ENCODE results near the gene TMEM151A.
A peak's percentile ranks its signal among the peaks of the same experiment; 100 is the strongest.

TMEM151A gene

GRCh38 chr11:66290330-66290621 lies 1.4 kb upstream of the TMEM151A start:
- Histone ChIP-seq H2BK5ac (ENCODE audit: low read length) (no peak overlapping the region), H3K36me3 (replicated peaks in 1 of 2; ENCODE audit: control insufficient read depth in 2 of 2, insufficient read depth in 2 of 2, low read length in 2 of 2) (peaks cover 8 to 18% of the 10 kb centered on the region in 2 donors), H2AFZ (ENCODE audit: low read length) (no peak overlapping the region), H3K4me2 (ENCODE audit: insufficient read depth, low read length, poor library complexity, severe bottlenecking) (no peak overlapping the region), H2BK12ac (ENCODE audit: low read length) (no peak overlapping the region), H4K8ac (ENCODE audit: low read depth, low read length) (no peak overlapping the region), H3K23ac (ENCODE audit: low read depth, low read length, poor library complexity) (no peak overlapping the region), H3K4me1 (ENCODE audit: control insufficient read depth in 2 of 2, insufficient read depth in 1 of 2, low read depth in 1 of 2, low read length in 2 of 2) (peaks cover 9 to 14% of the 10 kb centered on the region in 2 donors), H3K4ac (ENCODE audit: low read length) (no peak overlapping the region), H2AK5ac (ENCODE audit: low read depth, low read length) (no peak overlapping the region), H3K4me3 (ENCODE audit: low read length in 2 of 2) (no peak overlapping the region), H3K27ac (replicated peaks; ENCODE audit: low read length) (no peak overlapping the region), H3K9me3 (replicated peaks in 1 of 2; ENCODE audit: control insufficient read depth in 2 of 2, insufficient read depth in 1 of 2, low read depth in 1 of 2, low read length in 2 of 2) (peaks cover 0 to 5% of the 10 kb centered on the region in 2 donors), H4K91ac (ENCODE audit: low read depth, low read length, poor library complexity) (no peak overlapping the region), H3K27me3 (ENCODE audit: control insufficient read depth in 3 of 3, insufficient read depth in 3 of 3, low read depth in 1 of 3, low read length in 3 of 3) (peaks cover 19 to 46% (median 40%) of the 10 kb centered on the region in 3 experiments), H2BK15ac (ENCODE audit: low read length) (no peak overlapping the region), H2BK120ac (ENCODE audit: low read depth, low read length) (no peak overlapping the region), H3K14ac (ENCODE audit: low read length) (no peak overlapping the region), H3K9ac (ENCODE audit: low read depth, low read length, poor library complexity) (no peak overlapping the region), H3K18ac (ENCODE audit: low read length) (no peak overlapping the region), H3K79me1 (ENCODE audit: low read depth, low read length) (peaks cover 8% of the 10 kb centered on the region)
- no peak for DNase-seq (ENCODE audit: low spot score)
- WGBS, 2 donors (ENCODE audit: extremely low coverage in 2 of 2, insufficient read length in 2 of 2, insufficient replicate concordance in 1 of 2): no CpG with 5 or more reads among the region's 2 CpGs

GRCh38 chr11:66291303-66291705 lies 390 bp upstream of the TMEM151A start:
- Histone ChIP-seq H2AK5ac (ENCODE audit: low read depth, low read length) (no peak overlapping the region), H2BK15ac (ENCODE audit: low read length) (no peak overlapping the region), H3K79me1 (ENCODE audit: low read depth, low read length) (peaks cover 10% of the 10 kb centered on the region), H3K4me1 (ENCODE audit: control insufficient read depth in 2 of 2, insufficient read depth in 1 of 2, low read depth in 1 of 2, low read length in 2 of 2) (peaks cover 9 to 14% of the 10 kb centered on the region in 2 donors), H3K27ac (replicated peaks; ENCODE audit: low read length) (no peak overlapping the region), H3K23ac (ENCODE audit: low read depth, low read length, poor library complexity) (no peak overlapping the region), H2BK5ac (ENCODE audit: low read length) (peak overlapping the region; percentile 66), H2BK12ac (ENCODE audit: low read length) (no peak overlapping the region), H3K18ac (ENCODE audit: low read length) (no peak overlapping the region), H3K14ac (ENCODE audit: low read length) (no peak overlapping the region), H3K4ac (ENCODE audit: low read length) (no peak overlapping the region), H2BK120ac (ENCODE audit: low read depth, low read length) (no peak overlapping the region), H3K9ac (ENCODE audit: low read depth, low read length, poor library complexity) (no peak overlapping the region), H2AFZ (ENCODE audit: low read length) (no peak overlapping the region), H4K91ac (ENCODE audit: low read depth, low read length, poor library complexity) (no peak overlapping the region), H3K36me3 (replicated peaks in 1 of 2; ENCODE audit: control insufficient read depth in 2 of 2, insufficient read depth in 2 of 2, low read length in 2 of 2) (peaks cover 3 to 10% of the 10 kb centered on the region in 2 donors), H3K9me3 (replicated peaks in 1 of 2; ENCODE audit: control insufficient read depth in 2 of 2, insufficient read depth in 1 of 2, low read depth in 1 of 2, low read length in 2 of 2) (peaks cover 0 to 5% of the 10 kb centered on the region in 2 donors), H3K4me2 (ENCODE audit: insufficient read depth, low read length, poor library complexity, severe bottlenecking) (peak overlapping the region; percentile 57), H4K8ac (ENCODE audit: low read depth, low read length) (no peak overlapping the region), H3K4me3 (ENCODE audit: low read length in 2 of 2) (peak overlapping the region in 1 of 2 donors; percentile 40), H3K27me3 (ENCODE audit: control insufficient read depth in 3 of 3, insufficient read depth in 3 of 3, low read depth in 1 of 3, low read length in 3 of 3) (peaks cover 19 to 52% (median 40%) of the 10 kb centered on the region in 3 experiments)
- no peak for DNase-seq (ENCODE audit: low spot score)
- no CpG with 5 or more reads among the region's 16 CpGs for WGBS, 2 donors (ENCODE audit: extremely low coverage in 2 of 2, insufficient read length in 2 of 2, insufficient replicate concordance in 1 of 2)

- Histone ChIP-seq H3K36me3 (replicated peaks in 1 of 2; ENCODE audit: control insufficient read depth in 2 of 2, insufficient read depth in 2 of 2, low read length in 2 of 2) (no peaks in the 10 kb centered on the region), H4K91ac (ENCODE audit: low read depth, low read length, poor library complexity) (peak overlapping the region; percentile 22), H3K4ac (ENCODE audit: low read length) (no peak overlapping the region), H4K8ac (ENCODE audit: low read depth, low read length) (no peak overlapping the region), H3K79me1 (ENCODE audit: low read depth, low read length) (peaks cover 8% of the 10 kb centered on the region), H3K14ac (ENCODE audit: low read length) (peak overlapping the region; percentile 63), H2AFZ (ENCODE audit: low read length) (no peak overlapping the region), H3K4me3 (ENCODE audit: low read length in 2 of 2) (no peak overlapping the region), H3K23ac (ENCODE audit: low read depth, low read length, poor library complexity) (peak overlapping the region; percentile 85), H3K4me1 (ENCODE audit: control insufficient read depth in 2 of 2, insufficient read depth in 1 of 2, low read depth in 1 of 2, low read length in 2 of 2) (peaks cover 9 to 13% of the 10 kb centered on the region in 2 donors), H2BK12ac (ENCODE audit: low read length) (no peak overlapping the region), H2BK15ac (ENCODE audit: low read length) (peak overlapping the region; percentile 24), H3K4me2 (ENCODE audit: insufficient read depth, low read length, poor library complexity, severe bottlenecking) (peak overlapping the region; percentile 57), H2BK120ac (ENCODE audit: low read depth, low read length) (no peak overlapping the region), H3K9ac (ENCODE audit: low read depth, low read length, poor library complexity) (no peak overlapping the region), H3K27ac (replicated peaks; ENCODE audit: low read length) (no peak overlapping the region), H2AK5ac (ENCODE audit: low read depth, low read length) (no peak overlapping the region), H2BK5ac (ENCODE audit: low read length) (no peak overlapping the region), H3K18ac (ENCODE audit: low read length) (peak overlapping the region; percentile 85), H3K9me3 (replicated peaks in 1 of 2; ENCODE audit: control insufficient read depth in 2 of 2, insufficient read depth in 1 of 2, low read depth in 1 of 2, low read length in 2 of 2) (peaks cover 0 to 5% of the 10 kb centered on the region in 2 donors), H3K27me3 (ENCODE audit: control insufficient read depth in 3 of 3, insufficient read depth in 3 of 3, low read depth in 1 of 3, low read length in 3 of 3) (peaks cover 19 to 67% (median 40%) of the 10 kb centered on the region in 3 experiments)
- no CpG with 5 or more reads among the region's 17 CpGs for WGBS, 2 donors (ENCODE audit: extremely low coverage in 2 of 2, insufficient read length in 2 of 2, insufficient replicate concordance in 1 of 2)
- DNase-seq (ENCODE audit: low spot score): no peak
Observed at GRCh38 chr11:66292543-66293332, 1.0 kb downstream of the TMEM151A start.

- Histone ChIP-seq H3K14ac (ENCODE audit: low read length) (no peak overlapping the region), H3K9ac (ENCODE audit: low read depth, low read length, poor library complexity) (no peak overlapping the region), H3K4me2 (ENCODE audit: insufficient read depth, low read length, poor library complexity, severe bottlenecking) (no peak overlapping the region), H3K4me1 (ENCODE audit: control insufficient read depth in 2 of 2, insufficient read depth in 1 of 2, low read depth in 1 of 2, low read length in 2 of 2) (peaks cover 5 to 10% of the 10 kb centered on the region in 2 donors), H2BK5ac (ENCODE audit: low read length) (no peak overlapping the region), H2AFZ (ENCODE audit: low read length) (no peak overlapping the region), H2BK120ac (ENCODE audit: low read depth, low read length) (no peak overlapping the region), H3K4me3 (ENCODE audit: low read length in 2 of 2) (no peak overlapping the region), H2BK12ac (ENCODE audit: low read length) (no peak overlapping the region), H4K8ac (ENCODE audit: low read depth, low read length) (no peak overlapping the region), H3K27ac (replicated peaks; ENCODE audit: low read length) (no peak overlapping the region), H3K36me3 (replicated peaks in 1 of 2; ENCODE audit: control insufficient read depth in 2 of 2, insufficient read depth in 2 of 2, low read length in 2 of 2) (no peaks in the 10 kb centered on the region), H3K4ac (ENCODE audit: low read length) (no peak overlapping the region), H2BK15ac (ENCODE audit: low read length) (no peak overlapping the region), H3K9me3 (replicated peaks in 1 of 2; ENCODE audit: control insufficient read depth in 2 of 2, insufficient read depth in 1 of 2, low read depth in 1 of 2, low read length in 2 of 2) (peaks cover 0 to 5% of the 10 kb centered on the region in 2 donors), H3K27me3 (ENCODE audit: control insufficient read depth in 3 of 3, insufficient read depth in 3 of 3, low read depth in 1 of 3, low read length in 3 of 3) (peaks cover 19 to 73% (median 40%) of the 10 kb centered on the region in 3 experiments), H4K91ac (ENCODE audit: low read depth, low read length, poor library complexity) (no peak overlapping the region), H3K18ac (ENCODE audit: low read length) (no peak overlapping the region), H3K79me1 (ENCODE audit: low read depth, low read length) (peaks cover 8% of the 10 kb centered on the region), H3K23ac (ENCODE audit: low read depth, low read length, poor library complexity) (no peak overlapping the region), H2AK5ac (ENCODE audit: low read depth, low read length) (no peak overlapping the region)
- no CpG with 5 or more reads among the region's 4 CpGs for WGBS, 2 donors (ENCODE audit: extremely low coverage in 2 of 2, insufficient read length in 2 of 2, insufficient replicate concordance in 1 of 2)
- DNase-seq (ENCODE audit: low spot score): no peak
Observed at GRCh38 chr11:66293352-66293751, 1.7 kb downstream of the TMEM151A start.
